Smooth muscle cell of the brain vasculature (primary cell): ENCODE measurements around the gene BORCS5.

Experiments used
- DNase-seq: peaks from one replicate; pipeline ENCODE4 v3.0.0-alpha.2; 2012; ENCODE audit warnings: low read depth, low spot score

BORCS5 gene

GRCh38 chr12:12353276-12353675, 3.6 kb upstream of the BORCS5 start:
- no peak for DNase-seq

DNA sequence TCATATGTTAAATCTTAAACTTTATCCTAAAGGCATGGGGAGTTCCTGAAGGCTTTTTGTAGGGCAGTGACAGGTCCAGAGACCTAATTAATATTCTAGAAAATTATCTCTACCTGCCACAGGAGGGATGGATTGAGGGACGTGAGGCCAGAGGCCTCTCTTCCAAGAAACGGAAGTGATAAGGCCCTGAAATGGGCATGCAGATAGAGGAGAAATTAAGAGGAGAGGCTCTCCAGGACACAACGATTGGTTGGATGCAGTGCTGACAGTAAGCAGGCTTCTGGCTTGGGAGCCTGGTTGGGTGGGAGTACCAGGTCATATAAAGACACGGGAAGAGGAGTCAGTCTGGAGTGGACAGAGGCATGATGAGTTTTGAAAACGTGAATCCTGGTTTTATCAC, 3.1 kb upstream of the BORCS5 start:
- no peak for DNase-seq

DNA sequence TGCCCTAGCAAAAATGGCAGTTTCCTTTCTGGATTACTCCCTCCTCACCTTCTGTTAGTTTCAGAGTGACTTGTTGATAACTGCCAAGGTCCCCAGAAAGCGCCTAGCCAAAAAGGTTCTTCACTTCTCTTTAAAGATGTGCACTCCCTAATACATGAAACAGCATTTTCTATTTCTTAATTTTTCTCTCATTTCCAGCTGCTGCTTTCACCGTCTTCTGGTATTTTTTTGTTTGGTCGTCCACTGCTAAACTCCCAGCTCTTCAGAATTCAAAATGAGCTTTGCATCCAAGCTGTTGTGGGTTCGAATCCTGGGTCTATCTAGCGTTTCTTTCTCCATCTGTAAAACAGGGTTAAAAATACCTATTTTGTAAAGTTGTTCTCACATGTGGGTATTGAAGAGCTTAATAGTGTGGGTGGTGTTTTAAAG, 397 bp upstream of the BORCS5 start:
- DNase-seq, result no peak

- DNase-seq, result no peak
Observed at GRCh38 chr12:12357719-12358461, 1.0 kb downstream of the BORCS5 start.

- no peak for DNase-seq
Observed at GRCh38 chr12:12358528-12358927, 1.6 kb downstream of the BORCS5 start.

- no peak for DNase-seq
Observed at GRCh38 chr12:12364787-12365445, 8.0 kb downstream of the BORCS5 start.

GRCh38 chr12:12365446-12365802, 8.5 kb downstream of the BORCS5 start:
- DNase-seq, result no peak

GRCh38 chr12:12365931-12366431, 9.1 kb downstream of the BORCS5 start:
- no peak for DNase-seq

DNA sequence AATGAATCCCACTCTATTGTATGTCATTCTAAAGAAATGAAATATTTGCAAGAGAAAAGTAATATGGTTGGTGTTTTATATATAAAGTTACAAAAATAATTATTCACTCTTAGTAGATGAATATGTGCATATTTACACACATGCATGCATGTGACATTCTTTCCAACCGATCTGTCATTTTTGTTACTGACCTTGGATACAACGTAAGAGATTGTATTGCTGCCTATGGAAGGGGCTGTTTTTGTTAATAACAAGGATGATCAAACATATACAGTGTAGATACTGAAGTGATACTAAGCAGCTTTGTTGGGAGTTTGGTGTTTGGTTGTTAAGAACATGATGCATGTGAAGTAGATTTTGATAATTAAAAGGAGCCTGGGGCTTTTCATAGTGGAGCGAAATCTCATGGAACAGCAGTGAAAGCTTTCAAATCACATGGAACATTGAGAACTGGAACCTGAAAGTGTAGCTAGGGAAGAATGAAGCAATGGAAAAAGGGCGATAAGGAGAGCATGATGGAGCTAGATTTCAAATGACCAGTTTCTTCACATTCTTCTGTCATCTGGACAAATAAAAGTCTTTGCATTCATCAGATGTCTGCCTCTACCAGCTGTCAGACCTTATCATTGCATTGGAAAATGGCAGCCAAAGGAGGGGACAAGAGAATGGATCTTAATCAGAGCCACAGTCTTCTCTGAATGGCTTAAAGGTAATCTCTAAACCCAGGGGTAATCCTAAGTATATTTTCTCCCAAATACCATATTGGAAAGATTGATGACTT, 10.0 kb downstream of the BORCS5 start:
- DNase-seq, result no peak

GRCh38 chr12:12367482-12367998, 10.7 kb downstream of the BORCS5 start:
- no peak for DNase-seq

- no peak for DNase-seq
Observed at GRCh38 chr12:12372946-12373722, 16.3 kb downstream of the BORCS5 start.

DNA sequence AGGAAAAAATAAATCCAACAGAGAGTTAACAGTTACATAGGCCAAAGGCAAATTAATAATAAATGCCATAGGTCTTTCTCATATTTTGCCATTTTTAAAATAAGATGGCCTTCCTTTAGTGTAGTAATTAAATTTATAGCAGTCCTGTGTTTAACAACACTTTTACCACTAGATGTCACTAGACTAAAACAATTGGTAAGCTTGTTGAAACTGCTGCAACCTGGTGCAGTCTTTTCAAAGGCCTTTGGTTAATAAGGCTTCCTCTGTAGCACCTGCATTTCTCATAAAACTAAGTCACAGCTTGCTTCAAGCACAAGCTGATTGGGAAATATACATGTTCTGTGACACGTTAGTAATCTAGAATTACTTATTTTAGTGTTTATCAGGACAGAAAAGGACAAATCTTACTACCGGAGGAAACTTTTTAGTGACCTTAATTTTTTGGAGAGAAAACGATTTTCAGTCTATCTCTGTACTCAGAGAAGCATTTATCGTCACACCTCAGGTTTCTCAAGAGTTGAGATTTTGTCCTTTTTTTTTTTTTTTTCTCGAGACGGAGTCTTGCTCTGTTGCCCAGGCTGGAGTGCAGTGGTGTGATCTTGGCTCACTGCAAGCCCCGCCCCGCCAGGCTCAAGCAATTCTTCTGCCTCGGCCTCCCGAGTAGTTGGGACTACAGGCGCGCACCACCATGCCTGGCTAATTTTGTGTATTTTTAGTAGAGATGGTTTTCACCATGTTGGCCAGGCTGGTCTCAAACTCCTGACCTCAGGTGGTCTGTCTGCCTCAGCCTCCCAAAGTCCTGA, 20.0 kb downstream of the BORCS5 start:
- no peak for DNase-seq

DNA sequence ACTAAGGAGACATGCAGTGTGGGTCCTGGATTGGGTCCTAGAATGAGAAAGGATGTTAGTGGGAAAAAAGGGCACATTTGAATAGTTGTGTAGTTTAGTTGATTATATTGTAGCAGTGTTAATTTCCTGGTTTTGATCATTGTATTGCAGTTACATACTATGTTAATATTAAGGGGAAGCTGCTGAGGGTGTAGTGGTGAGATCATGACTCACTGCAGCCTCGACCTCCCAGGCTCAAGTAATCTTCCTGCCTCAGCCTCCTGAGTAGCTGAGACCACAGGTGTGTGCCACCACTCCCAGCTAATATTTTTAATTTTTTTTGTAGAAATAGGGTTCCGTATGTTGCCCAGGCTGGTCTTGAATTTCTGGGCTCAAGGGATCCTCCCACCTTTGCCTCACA, 21.7 kb downstream of the BORCS5 start:
- DNase-seq, result no peak

- DNase-seq, result no peak
Observed at GRCh38 chr12:12379831-12380730, 23.2 kb downstream of the BORCS5 start.

DNA sequence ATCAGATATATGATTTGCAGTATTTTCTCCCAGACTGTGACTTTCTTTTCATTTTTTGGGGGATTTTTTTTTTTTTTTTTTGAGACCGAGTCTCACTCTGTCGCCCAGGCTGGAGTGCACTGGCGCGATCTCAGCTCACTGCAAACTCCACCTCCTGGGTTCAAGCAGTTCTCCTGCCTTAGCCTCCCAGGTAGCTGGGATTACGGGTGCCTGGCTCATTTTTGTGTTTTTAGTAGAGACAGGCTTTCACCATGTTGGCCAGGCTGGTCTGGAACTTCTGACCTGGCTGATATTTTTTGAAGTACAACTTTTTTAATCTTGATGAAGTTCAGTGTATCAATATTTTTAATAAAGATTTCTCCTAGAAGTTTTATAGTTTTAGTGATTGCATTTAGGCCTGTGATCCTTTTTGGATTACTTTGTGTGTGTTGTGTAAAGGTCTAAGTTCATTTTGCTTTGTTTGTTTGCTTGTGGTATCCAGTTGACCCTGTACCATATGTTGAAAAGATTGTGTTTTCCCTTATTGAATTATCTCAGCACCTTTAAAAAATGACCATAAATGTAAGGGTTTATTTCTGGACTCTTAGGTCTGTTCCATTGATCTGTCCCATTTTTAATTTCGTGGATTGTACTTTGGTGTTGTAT, 24.2 kb downstream of the BORCS5 start:
- no peak for DNase-seq

DNA sequence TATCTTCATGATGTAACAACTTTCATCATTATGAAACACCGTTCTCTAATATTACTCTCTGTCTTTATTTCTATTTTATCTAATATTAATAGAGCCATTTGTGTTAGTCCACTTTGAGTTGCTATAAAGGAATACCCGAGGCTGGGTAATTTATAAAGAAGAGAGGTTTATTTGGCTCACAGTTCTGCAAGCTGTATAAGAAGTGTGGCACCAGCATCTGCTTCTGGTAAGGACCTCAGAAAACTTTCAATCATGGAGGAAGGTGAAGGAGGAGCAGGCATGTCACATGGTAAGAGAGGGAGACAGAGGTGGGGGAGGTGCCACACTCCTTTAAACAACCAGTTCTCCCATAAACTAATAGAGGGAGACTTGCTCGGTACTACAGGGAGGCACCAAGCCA, 25.1 kb downstream of the BORCS5 start:
- DNase-seq, result no peak

DNA sequence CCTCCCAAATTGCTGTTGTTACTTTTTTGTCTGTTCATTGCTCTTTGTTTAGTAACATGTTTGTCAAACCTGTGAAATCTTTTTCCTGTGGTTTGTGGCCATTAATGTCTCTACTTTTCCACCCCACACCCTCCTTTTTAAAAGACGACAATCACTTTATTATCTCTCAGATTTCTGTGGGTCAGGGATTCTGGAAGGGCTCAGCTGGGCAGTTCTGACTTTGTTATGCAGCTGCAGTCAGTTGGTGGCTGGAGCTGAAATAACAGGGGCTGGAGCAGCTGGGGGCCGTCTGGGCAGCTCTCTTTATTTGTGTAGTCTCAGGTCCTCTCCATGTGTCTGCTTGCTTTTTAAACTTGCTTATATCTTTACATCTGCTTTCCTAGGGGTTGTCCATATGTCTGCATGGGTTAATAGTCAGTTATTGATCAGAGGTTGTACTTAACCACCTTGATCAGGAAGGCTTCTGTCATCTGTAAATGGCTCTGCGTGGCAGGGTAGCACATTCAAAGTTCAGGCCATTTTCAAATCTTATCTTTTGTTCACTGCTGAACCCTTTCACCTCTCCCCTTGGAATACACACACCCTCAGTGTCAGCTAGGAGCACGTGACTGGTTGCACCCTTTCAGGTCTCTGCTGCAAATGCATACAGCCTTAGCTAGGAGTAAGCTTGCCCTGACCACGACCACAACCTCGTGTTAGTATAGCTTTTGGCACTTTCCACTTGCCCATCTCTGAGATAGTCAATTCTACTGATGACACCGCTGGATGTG, 27.9 kb downstream of the BORCS5 start:
- DNase-seq, result peak; percentile 46

- DNase-seq, result no peak
Observed at GRCh38 chr12:12387501-12387900, 30.6 kb downstream of the BORCS5 start.
